HL-60 (cell line): ENCODE measurements around the gene IL18R1.

Experiments used
- POLR2AphosphoS5 ChIP-seq: IDR thresholded peaks from 2 replicates; pipeline ENCODE4 v1.6.1; 2012; ENCODE audit warnings: low read depth
- SPI1 ChIP-seq: IDR thresholded peaks from 2 replicates; pipeline ENCODE4 v1.6.1; 2012; ENCODE audit warnings: low read depth, mild to moderate bottlenecking, borderline replicate concordance
- TF ChIP-seq, protein P1 (sequence below): IDR thresholded peaks from one replicate; pipeline ENCODE4 v1.5.1; 2011; ENCODE audit warnings: low read length, control low read depth, inconsistent platforms; ENCODE audit not compliant: insufficient read depth

DNA sequence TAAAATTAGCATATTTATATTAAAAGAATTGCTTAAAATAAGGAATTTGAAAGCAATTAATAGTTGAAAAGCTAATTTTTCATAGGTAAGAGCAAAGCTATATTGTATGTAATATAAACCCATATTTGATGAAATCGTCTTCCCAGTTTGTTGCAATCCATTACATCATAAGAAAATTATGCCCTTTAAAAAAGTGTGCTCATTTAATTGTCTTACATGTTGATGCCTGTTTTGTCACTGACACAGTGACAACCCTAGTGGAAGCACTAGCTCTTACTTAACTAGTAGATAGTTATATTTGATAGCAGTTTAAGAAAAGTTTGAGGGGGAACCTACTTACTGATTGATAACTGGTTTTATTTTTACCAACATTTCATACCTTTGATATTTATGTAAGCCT is 37.3 kb downstream of the IL18R1 start:
- no peak for TF ChIP-seq POLR2AphosphoS5
- TF ChIP-seq, protein P1, sequence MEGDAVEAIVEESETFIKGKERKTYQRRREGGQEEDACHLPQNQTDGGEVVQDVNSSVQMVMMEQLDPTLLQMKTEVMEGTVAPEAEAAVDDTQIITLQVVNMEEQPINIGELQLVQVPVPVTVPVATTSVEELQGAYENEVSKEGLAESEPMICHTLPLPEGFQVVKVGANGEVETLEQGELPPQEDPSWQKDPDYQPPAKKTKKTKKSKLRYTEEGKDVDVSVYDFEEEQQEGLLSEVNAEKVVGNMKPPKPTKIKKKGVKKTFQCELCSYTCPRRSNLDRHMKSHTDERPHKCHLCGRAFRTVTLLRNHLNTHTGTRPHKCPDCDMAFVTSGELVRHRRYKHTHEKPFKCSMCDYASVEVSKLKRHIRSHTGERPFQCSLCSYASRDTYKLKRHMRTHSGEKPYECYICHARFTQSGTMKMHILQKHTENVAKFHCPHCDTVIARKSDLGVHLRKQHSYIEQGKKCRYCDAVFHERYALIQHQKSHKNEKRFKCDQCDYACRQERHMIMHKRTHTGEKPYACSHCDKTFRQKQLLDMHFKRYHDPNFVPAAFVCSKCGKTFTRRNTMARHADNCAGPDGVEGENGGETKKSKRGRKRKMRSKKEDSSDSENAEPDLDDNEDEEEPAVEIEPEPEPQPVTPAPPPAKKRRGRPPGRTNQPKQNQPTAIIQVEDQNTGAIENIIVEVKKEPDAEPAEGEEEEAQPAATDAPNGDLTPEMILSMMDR, result no peak
- TF ChIP-seq SPI1, result no peak
